Measurements from ENCODE around the gene FAM120A.

FAM120A gene

GRCh38 chr9:93597142-93597706 lies 145.7 kb downstream of the FAM120A start:
- H3K9ac ChIP-seq, result no peak overlapping the region
- no peak overlapping the region for H3K4me3 ChIP-seq (ENCODE audit: low read depth, low read length)
- no peak for TF ChIP-seq CTCF (IDR thresholded peaks at IDR 0.05)
- H3K27ac ChIP-seq, result no peak overlapping the region
- no peaks in the 10 kb centered on the region for H3K9me3 ChIP-seq (ENCODE audit: control insufficient read depth, low read length)
- H2AFZ ChIP-seq, result no peak overlapping the region
- no peak overlapping the region for H3K4me2 ChIP-seq (ENCODE audit: low read length)
- no peaks in the 10 kb centered on the region for H3K4me1 ChIP-seq
- peaks cover 53% of the 10 kb centered on the region for H3K79me2 ChIP-seq
- no peaks in the 10 kb centered on the region for H3K36me3 ChIP-seq (ENCODE audit: control insufficient read depth, insufficient read depth, low read length)
- H3K27me3 ChIP-seq (ENCODE audit: control insufficient read depth, insufficient read depth, low read length), result no peaks in the 10 kb centered on the region

DNA sequence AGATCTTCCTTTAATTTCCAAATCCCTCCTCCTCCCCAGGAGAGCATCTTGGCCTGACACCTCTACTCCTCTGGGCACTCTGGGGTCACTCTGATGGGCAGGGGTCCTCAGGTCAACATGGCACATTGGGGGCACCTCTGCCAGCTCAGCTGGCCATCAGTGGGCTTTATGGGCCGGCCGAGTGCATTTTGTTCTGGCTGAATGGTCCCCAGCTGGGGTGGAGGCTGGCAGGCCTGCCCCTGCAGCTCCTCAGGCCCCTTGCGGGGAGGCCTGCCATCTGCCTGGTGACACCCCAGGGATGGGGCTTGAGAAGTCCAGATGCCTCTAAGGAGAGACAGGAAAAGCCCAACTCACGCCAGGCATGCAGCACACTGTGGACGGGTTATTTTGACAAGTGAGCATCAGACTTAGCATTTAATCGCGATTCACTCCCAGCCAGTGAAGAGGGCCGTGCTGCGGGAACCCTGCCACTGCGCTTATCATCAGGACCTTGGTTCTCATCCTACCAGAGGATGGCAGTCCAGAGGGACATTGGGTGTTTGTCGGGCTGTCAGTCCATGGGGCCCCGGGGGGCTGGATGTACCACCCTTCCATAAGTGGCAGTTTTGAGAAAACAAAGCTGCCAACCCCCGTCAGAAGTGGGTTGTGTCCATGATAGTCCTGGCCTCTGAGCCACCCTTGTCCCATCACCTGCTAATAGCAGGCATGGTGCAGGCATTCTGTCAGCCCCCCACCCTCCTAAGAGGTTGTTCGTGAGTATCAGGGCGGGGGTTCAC lies 146.6 kb downstream of the FAM120A start:
- Histone ChIP-seq H3K4me3 (ENCODE audit: low read depth, low read length) (no peak overlapping the region), H2AFZ (no peak overlapping the region), H3K27ac (no peak overlapping the region), H3K27me3 (ENCODE audit: control insufficient read depth, insufficient read depth, low read length) (no peaks in the 10 kb centered on the region), H3K9me3 (ENCODE audit: control insufficient read depth, low read length) (no peaks in the 10 kb centered on the region), H3K4me1 (no peaks in the 10 kb centered on the region), H3K36me3 (ENCODE audit: control insufficient read depth, insufficient read depth, low read length) (no peaks in the 10 kb centered on the region), H3K4me2 (ENCODE audit: low read length) (no peak overlapping the region), H3K9ac (no peak overlapping the region), H3K79me2 (peaks cover 59% of the 10 kb centered on the region)
- TF ChIP-seq CTCF (IDR thresholded peaks at IDR 0.05), result no peak

GRCh38 chr9:93598647-93599241 lies 147.3 kb downstream of the FAM120A start:
- no peak overlapping the region for H3K27ac ChIP-seq
- no peak overlapping the region for H3K4me3 ChIP-seq (ENCODE audit: low read depth, low read length)
- H3K79me2 ChIP-seq, result peaks cover 60% of the 10 kb centered on the region
- H3K4me1 ChIP-seq, result no peaks in the 10 kb centered on the region
- H3K36me3 ChIP-seq (ENCODE audit: control insufficient read depth, insufficient read depth, low read length), result no peaks in the 10 kb centered on the region
- no peaks in the 10 kb centered on the region for H3K27me3 ChIP-seq (ENCODE audit: control insufficient read depth, insufficient read depth, low read length)
- H3K9ac ChIP-seq, result no peak overlapping the region
- H3K9me3 ChIP-seq (ENCODE audit: control insufficient read depth, low read length), result no peaks in the 10 kb centered on the region
- no peak overlapping the region for H3K4me2 ChIP-seq (ENCODE audit: low read length)
- no peak overlapping the region for H2AFZ ChIP-seq
- no peak for TF ChIP-seq CTCF (IDR thresholded peaks at IDR 0.05)

DNA sequence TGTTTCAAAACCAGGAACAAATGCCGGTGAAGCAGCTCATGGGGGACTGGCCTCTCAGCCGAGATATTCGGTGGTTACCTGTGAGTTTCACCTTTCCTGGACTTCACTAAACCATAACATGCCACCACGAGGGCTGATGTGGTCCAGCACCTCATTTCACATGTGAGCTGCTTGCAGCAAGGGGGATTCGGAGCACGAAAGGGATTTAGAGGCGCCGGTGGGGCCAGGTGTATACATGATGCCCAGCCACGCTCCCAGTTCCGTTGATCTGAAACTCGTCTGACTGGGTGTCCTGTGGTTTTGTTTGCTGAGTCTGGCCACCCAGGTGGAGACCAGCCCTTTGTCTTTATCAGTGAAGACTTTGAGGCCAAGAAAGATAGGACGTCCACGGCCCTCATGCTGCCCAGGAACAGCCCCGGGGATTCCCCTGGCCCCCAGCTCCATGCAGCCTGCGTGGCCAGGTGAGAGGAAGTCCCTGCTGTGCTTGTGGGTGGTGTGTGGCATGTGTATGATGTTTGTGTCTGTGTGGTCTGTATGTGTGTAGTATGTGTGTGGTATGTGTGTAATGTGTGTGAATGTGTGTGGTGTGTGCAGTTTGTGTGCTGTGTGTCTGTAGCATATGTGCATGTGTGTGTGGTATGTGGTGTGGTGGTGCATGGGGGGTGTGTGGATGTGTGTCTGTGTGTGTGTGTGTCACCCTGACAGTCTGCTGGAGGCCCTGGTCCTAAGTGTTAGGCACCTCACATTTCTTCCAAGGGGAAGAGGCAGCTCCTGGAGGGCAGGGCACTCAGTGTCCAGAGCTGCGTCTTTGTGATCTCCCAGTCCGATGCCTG lies 148.3 kb downstream of the FAM120A start:
- H3K4me3 ChIP-seq (ENCODE audit: low read depth, low read length), result no peak overlapping the region
- TF ChIP-seq CTCF (IDR thresholded peaks at IDR 0.05), result no peak
- H3K4me2 ChIP-seq (ENCODE audit: low read length), result no peak overlapping the region

More for the DNA sequence above, 148.3 kb downstream of the FAM120A start:
- H3K79me2 ChIP-seq, result peaks cover 60% of the 10 kb centered on the region
- no peaks in the 10 kb centered on the region for H3K27me3 ChIP-seq (ENCODE audit: control insufficient read depth, insufficient read depth, low read length)
- no peak overlapping the region for H3K27ac ChIP-seq
- H3K9me3 ChIP-seq (ENCODE audit: control insufficient read depth, low read length), result no peaks in the 10 kb centered on the region
- no peaks in the 10 kb centered on the region for H3K4me1 ChIP-seq
- no peaks in the 10 kb centered on the region for H3K36me3 ChIP-seq (ENCODE audit: control insufficient read depth, insufficient read depth, low read length)
- H3K9ac ChIP-seq, result no peak overlapping the region
- H2AFZ ChIP-seq, result no peak overlapping the region

All from parathyroid adenoma (tissue), 2 donors.